Measurements from ENCODE around the gene NEAT1. TPM values are rescaled to one million over a fixed set of nuclear protein-coding genes. Genes with fewer than 3 reads are reported as not detected.

NEAT1 gene
- polyA plus RNA-seq, 2 donors, result 536 to 1,203 TPM

GRCh38 chr11:65439331-65440181, 17.0 kb downstream of the NEAT1 start:
- Histone ChIP-seq H3K27ac (ENCODE audit: low read depth in 2 of 2, low read length in 1 of 2) (peak overlapping the region; percentile 30 to 52), H3K4me3 (ENCODE audit: low read depth in 1 of 2, low read length in 2 of 2) (no peak overlapping the region), H3K4me1 (ENCODE audit: control insufficient read depth in 2 of 2, insufficient read depth in 2 of 2, low read length in 1 of 2) (peaks cover 2 to 10% of the 10 kb centered on the region in 2 donors), H3K9me3 (ENCODE audit: control insufficient read depth in 2 of 2, insufficient read depth in 1 of 2, low read depth in 1 of 2, low read length in 1 of 2) (no peaks in the 10 kb centered on the region), H3K36me3 (ENCODE audit: control insufficient read depth in 2 of 2, insufficient read depth in 2 of 2, low read length in 1 of 2) (peaks cover 8 to 21% of the 10 kb centered on the region in 2 donors), H3K27me3 (ENCODE audit: control insufficient read depth in 1 of 2, insufficient read depth in 2 of 2, low read length in 2 of 2) (no peaks in the 10 kb centered on the region)
- 86 to 87% methylated on average over 7 of the region's 7 CpGs for WGBS, 2 donors

- H3K9me3 ChIP-seq (ENCODE audit: control insufficient read depth in 2 of 2, insufficient read depth in 1 of 2, low read depth in 1 of 2, low read length in 1 of 2), result no peaks in the 10 kb centered on the region
- no peak overlapping the region for H3K4me3 ChIP-seq (ENCODE audit: low read depth in 1 of 2, low read length in 2 of 2)
- 58 to 60% methylated on average over 7 to 8 of the region's 8 CpGs for WGBS, 2 donors
- H3K27ac ChIP-seq (ENCODE audit: low read depth in 2 of 2, low read length in 1 of 2), result peak overlapping the region; percentile 36 to 66
- peaks cover 2 to 10% of the 10 kb centered on the region in 2 donors for H3K4me1 ChIP-seq (ENCODE audit: control insufficient read depth in 2 of 2, insufficient read depth in 2 of 2, low read length in 1 of 2)
- H3K27me3 ChIP-seq (ENCODE audit: control insufficient read depth in 1 of 2, insufficient read depth in 2 of 2, low read length in 2 of 2), result no peaks in the 10 kb centered on the region
- peaks cover 5 to 22% of the 10 kb centered on the region in 2 donors for H3K36me3 ChIP-seq (ENCODE audit: control insufficient read depth in 2 of 2, insufficient read depth in 2 of 2, low read length in 1 of 2)
These were observed 18.4 kb downstream of the NEAT1 start for GRCh38 chr11:65440831-65441499.

GRCh38 chr11:65442842-65443331, 20.3 kb downstream of the NEAT1 start:
- Histone ChIP-seq H3K27me3 (ENCODE audit: control insufficient read depth in 1 of 2, insufficient read depth in 2 of 2, low read length in 2 of 2) (no peaks in the 10 kb centered on the region), H3K36me3 (ENCODE audit: control insufficient read depth in 2 of 2, insufficient read depth in 2 of 2, low read length in 1 of 2) (peaks cover 2 to 20% of the 10 kb centered on the region in 2 donors), H3K4me1 (ENCODE audit: control insufficient read depth in 2 of 2, insufficient read depth in 2 of 2, low read length in 1 of 2) (peaks cover 2 to 8% of the 10 kb centered on the region in 2 donors), H3K27ac (ENCODE audit: low read depth in 2 of 2, low read length in 1 of 2) (peak overlapping the region; percentile 54 to 85), H3K9me3 (ENCODE audit: control insufficient read depth in 2 of 2, insufficient read depth in 1 of 2, low read depth in 1 of 2, low read length in 1 of 2) (no peaks in the 10 kb centered on the region), H3K4me3 (ENCODE audit: low read depth in 1 of 2, low read length in 2 of 2) (peak overlapping the region in 1 of 2 donors; percentile 20)
- WGBS, 2 donors, result 50 to 63% methylated on average over 9 of the region's 9 CpGs

- H3K27ac ChIP-seq (ENCODE audit: low read depth in 2 of 2, low read length in 1 of 2), result peak overlapping the region; percentile 54 to 89
- peaks cover 0 to 18% of the 10 kb centered on the region in 2 donors for H3K36me3 ChIP-seq (ENCODE audit: control insufficient read depth in 2 of 2, insufficient read depth in 2 of 2, low read length in 1 of 2)
- H3K4me3 ChIP-seq (ENCODE audit: low read depth in 1 of 2, low read length in 2 of 2), result peak overlapping the region in 1 of 2 donors; percentile 20
- 67 to 72% methylated on average over 14 of the region's 14 CpGs for WGBS, 2 donors
- H3K27me3 ChIP-seq (ENCODE audit: control insufficient read depth in 1 of 2, insufficient read depth in 2 of 2, low read length in 2 of 2), result no peaks in the 10 kb centered on the region
- no peaks in the 10 kb centered on the region for H3K9me3 ChIP-seq (ENCODE audit: control insufficient read depth in 2 of 2, insufficient read depth in 1 of 2, low read depth in 1 of 2, low read length in 1 of 2)
- peaks cover 2 to 7% of the 10 kb centered on the region in 2 donors for H3K4me1 ChIP-seq (ENCODE audit: control insufficient read depth in 2 of 2, insufficient read depth in 2 of 2, low read length in 1 of 2)
These were observed 21.9 kb downstream of the NEAT1 start for GRCh38 chr11:65444314-65445051.

GRCh38 chr11:65445101-65445603, 22.6 kb downstream of the NEAT1 start:
- Histone ChIP-seq H3K4me1 (ENCODE audit: control insufficient read depth in 2 of 2, insufficient read depth in 2 of 2, low read length in 1 of 2) (peaks cover 2 to 7% of the 10 kb centered on the region in 2 donors), H3K27me3 (ENCODE audit: control insufficient read depth in 1 of 2, insufficient read depth in 2 of 2, low read length in 2 of 2) (no peaks in the 10 kb centered on the region), H3K36me3 (ENCODE audit: control insufficient read depth in 2 of 2, insufficient read depth in 2 of 2, low read length in 1 of 2) (peaks cover 0 to 18% of the 10 kb centered on the region in 2 donors), H3K9me3 (ENCODE audit: control insufficient read depth in 2 of 2, insufficient read depth in 1 of 2, low read depth in 1 of 2, low read length in 1 of 2) (no peaks in the 10 kb centered on the region), H3K27ac (ENCODE audit: low read depth in 2 of 2, low read length in 1 of 2) (peak overlapping the region in 1 of 2 donors; percentile 89), H3K4me3 (ENCODE audit: low read depth in 1 of 2, low read length in 2 of 2) (no peak overlapping the region)
- WGBS, 2 donors, result 69 to 78% methylated on average over 15 of the region's 15 CpGs

- H3K27ac ChIP-seq (ENCODE audit: low read depth in 2 of 2, low read length in 1 of 2), result peak overlapping the region; percentile 30 to 89
- peaks cover 2 to 7% of the 10 kb centered on the region in 2 donors for H3K4me1 ChIP-seq (ENCODE audit: control insufficient read depth in 2 of 2, insufficient read depth in 2 of 2, low read length in 1 of 2)
- peaks cover 0 to 18% of the 10 kb centered on the region in 2 donors for H3K36me3 ChIP-seq (ENCODE audit: control insufficient read depth in 2 of 2, insufficient read depth in 2 of 2, low read length in 1 of 2)
- no peak overlapping the region for H3K4me3 ChIP-seq (ENCODE audit: low read depth in 1 of 2, low read length in 2 of 2)
- WGBS, 2 donors, result 68 to 70% methylated on average over 10 to 11 of the region's 11 CpGs
- H3K9me3 ChIP-seq (ENCODE audit: control insufficient read depth in 2 of 2, insufficient read depth in 1 of 2, low read depth in 1 of 2, low read length in 1 of 2), result no peaks in the 10 kb centered on the region
- H3K27me3 ChIP-seq (ENCODE audit: control insufficient read depth in 1 of 2, insufficient read depth in 2 of 2, low read length in 2 of 2), result no peaks in the 10 kb centered on the region
These were observed 23.2 kb downstream of the NEAT1 start for GRCh38 chr11:65445604-65446445.

- Histone ChIP-seq H3K4me1 (ENCODE audit: control insufficient read depth in 2 of 2, insufficient read depth in 2 of 2, low read length in 1 of 2) (peaks cover 2 to 7% of the 10 kb centered on the region in 2 donors), H3K9me3 (ENCODE audit: control insufficient read depth in 2 of 2, insufficient read depth in 1 of 2, low read depth in 1 of 2, low read length in 1 of 2) (no peaks in the 10 kb centered on the region), H3K4me3 (ENCODE audit: low read depth in 1 of 2, low read length in 2 of 2) (no peak overlapping the region), H3K27ac (ENCODE audit: low read depth in 2 of 2, low read length in 1 of 2) (peak overlapping the region; percentile 30 to 89), H3K36me3 (ENCODE audit: control insufficient read depth in 2 of 2, insufficient read depth in 2 of 2, low read length in 1 of 2) (peaks cover 0 to 18% of the 10 kb centered on the region in 2 donors), H3K27me3 (ENCODE audit: control insufficient read depth in 1 of 2, insufficient read depth in 2 of 2, low read length in 2 of 2) (no peaks in the 10 kb centered on the region)
- WGBS, 2 donors, result 77 to 82% methylated on average over 11 of the region's 11 CpGs
These were observed 24.1 kb downstream of the NEAT1 start for GRCh38 chr11:65446446-65447277.

- H3K27ac ChIP-seq (ENCODE audit: low read depth in 2 of 2, low read length in 1 of 2), result peak overlapping the region; percentile 3 to 58
- 90 to 97% methylated on average over 2 of the region's 2 CpGs for WGBS, 2 donors
- peaks cover 0 to under 1% of the 10 kb centered on the region in 2 donors for H3K4me1 ChIP-seq (ENCODE audit: control insufficient read depth in 2 of 2, insufficient read depth in 2 of 2, low read length in 1 of 2)
- H3K36me3 ChIP-seq (ENCODE audit: control insufficient read depth in 2 of 2, insufficient read depth in 2 of 2, low read length in 1 of 2), result peaks cover 0 to 17% of the 10 kb centered on the region in 2 donors
- H3K9me3 ChIP-seq (ENCODE audit: control insufficient read depth in 2 of 2, insufficient read depth in 1 of 2, low read depth in 1 of 2, low read length in 1 of 2), result no peaks in the 10 kb centered on the region
- no peaks in the 10 kb centered on the region for H3K27me3 ChIP-seq (ENCODE audit: control insufficient read depth in 1 of 2, insufficient read depth in 2 of 2, low read length in 2 of 2)
- no peak overlapping the region for H3K4me3 ChIP-seq (ENCODE audit: low read depth in 1 of 2, low read length in 2 of 2)
These were observed 25.4 kb downstream of the NEAT1 start for GRCh38 chr11:65448074-65448417.

All from esophagus (tissue), 2 donors.